NCI-H187 treated with DMSO at 0.1 percent for 48 hours (cell line): ENCODE measurements around the gene PLPPR3.

Experiments
- DNase-seq: peaks from one replicate; lab custom pipeline; 2025; lab: John Stamatoyannopoulos, UW

Gene PLPPR3

GRCh38 chr19:772730-773436 is 48.9 kb downstream of the PLPPR3 start:
- no peak for DNase-seq

GRCh38 chr19:772063-772462 is 49.7 kb downstream of the PLPPR3 start:
- no peak for DNase-seq

GRCh38 chr19:771332-771785 is 50.4 kb downstream of the PLPPR3 start:
- DNase-seq: no peak

GRCh38 chr19:769616-770015 is 52.1 kb downstream of the PLPPR3 start:
- no peak for DNase-seq

GRCh38 chr19:768424-768823 is 53.3 kb downstream of the PLPPR3 start:
- DNase-seq: no peak

GRCh38 chr19:765179-765738 is 56.5 kb downstream of the PLPPR3 start:
- DNase-seq: no peak

- no peak for DNase-seq
Observed at GRCh38 chr19:764301-764700, 57.5 kb downstream of the PLPPR3 start.

GRCh38 chr19:763869-764268 is 57.9 kb downstream of the PLPPR3 start:
- DNase-seq: no peak

- DNase-seq: no peak
Observed at GRCh38 chr19:763181-763580, 58.6 kb downstream of the PLPPR3 start.
